A673 (cell line): ENCODE data around the gene MAP4.

Experiments used
- EZH2 ChIP-seq: fragments of 200-600 bp; sonication (generic); IDR thresholded peaks from 2 replicates; pipeline ENCODE4 v1.6.1; 2017; ENCODE audit warnings: borderline replicate concordance, low read depth, mild to moderate bottlenecking, mixed read lengths, antibody characterized with exemption, low read length; ENCODE audit not compliant: poor library complexity, severe bottlenecking
- TF ChIP-seq, protein P1 (sequence below): fragments of 300-800, 200-600 bp; sonication (generic); conservative IDR thresholded peaks from 2 replicates; pipeline ENCODE4 v1.5.1; 2017; ENCODE audit warnings: low read depth, mild to moderate bottlenecking, antibody characterized with exemption, low read length, moderate library complexity, mixed read lengths

DNA sequence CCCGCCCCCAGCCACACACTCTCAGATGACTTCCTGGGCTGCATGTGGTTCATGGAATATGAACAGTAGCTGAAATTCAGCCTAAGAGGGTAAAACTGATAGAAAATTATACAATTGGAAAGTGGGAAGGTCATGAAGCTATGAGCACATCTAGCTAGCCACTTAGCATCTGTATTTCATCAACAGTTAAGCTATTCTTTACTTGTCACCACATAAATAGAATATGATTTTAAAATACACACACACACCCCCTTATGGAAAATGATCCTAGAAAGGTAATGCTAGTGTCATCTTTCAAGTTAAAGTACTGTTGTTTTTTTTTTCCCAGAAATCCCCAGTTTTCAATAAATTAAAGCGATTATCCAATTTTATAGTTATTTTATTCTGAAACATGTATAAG lies 3.6 kb downstream of the MAP4 start:
- TF ChIP-seq, protein P1, sequence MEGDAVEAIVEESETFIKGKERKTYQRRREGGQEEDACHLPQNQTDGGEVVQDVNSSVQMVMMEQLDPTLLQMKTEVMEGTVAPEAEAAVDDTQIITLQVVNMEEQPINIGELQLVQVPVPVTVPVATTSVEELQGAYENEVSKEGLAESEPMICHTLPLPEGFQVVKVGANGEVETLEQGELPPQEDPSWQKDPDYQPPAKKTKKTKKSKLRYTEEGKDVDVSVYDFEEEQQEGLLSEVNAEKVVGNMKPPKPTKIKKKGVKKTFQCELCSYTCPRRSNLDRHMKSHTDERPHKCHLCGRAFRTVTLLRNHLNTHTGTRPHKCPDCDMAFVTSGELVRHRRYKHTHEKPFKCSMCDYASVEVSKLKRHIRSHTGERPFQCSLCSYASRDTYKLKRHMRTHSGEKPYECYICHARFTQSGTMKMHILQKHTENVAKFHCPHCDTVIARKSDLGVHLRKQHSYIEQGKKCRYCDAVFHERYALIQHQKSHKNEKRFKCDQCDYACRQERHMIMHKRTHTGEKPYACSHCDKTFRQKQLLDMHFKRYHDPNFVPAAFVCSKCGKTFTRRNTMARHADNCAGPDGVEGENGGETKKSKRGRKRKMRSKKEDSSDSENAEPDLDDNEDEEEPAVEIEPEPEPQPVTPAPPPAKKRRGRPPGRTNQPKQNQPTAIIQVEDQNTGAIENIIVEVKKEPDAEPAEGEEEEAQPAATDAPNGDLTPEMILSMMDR, result no peak
- TF ChIP-seq EZH2, result no peak
